IPS DF 4.7 (cell line): ENCODE results near the gene OR2T2.
A peak's percentile ranks its signal among the peaks of the same experiment; 100 is the strongest.
"Not testable (repeated sequence)": the region's sequence is repeated elsewhere in the genome, so short reads cannot be mapped to it uniquely, and the experiment has no call there.

ENCODE experiments used
- DNase-seq: peaks from one replicate; pipeline ENCODE4 v3.0.0-alpha.2; 2013; ENCODE audit warnings: low spot score; ENCODE audit errors: extremely low read depth

OR2T2 gene

DNA sequence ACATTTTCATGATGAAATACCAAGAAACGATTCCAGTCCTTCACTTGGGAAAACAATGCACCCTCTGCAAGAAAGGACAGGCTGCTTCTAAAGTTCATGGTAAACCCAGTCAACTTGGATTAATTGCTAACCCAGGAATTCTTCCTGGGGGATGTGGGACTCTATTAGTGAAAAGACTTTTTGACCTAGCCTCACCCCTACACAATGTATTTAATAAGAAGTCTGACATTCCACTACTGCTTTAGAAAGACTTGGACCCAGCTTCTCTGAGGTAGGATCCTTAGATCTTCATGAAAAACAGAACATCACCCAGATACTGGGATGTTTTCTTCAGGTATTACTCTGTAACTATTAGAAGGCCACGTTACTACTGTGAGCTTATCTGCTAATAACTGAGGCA lies at the start of gene OR2T2:
OR2T2 (plus strand) TSS at position 239 of the 400 bp plus-strand sequence. CDS start 7,161 bp downstream, outside the sequence.
- DNase-seq: not testable (repeated sequence)

- no peak for DNase-seq
Observed at GRCh38 chr1:248402748-248403147, 42.7 kb upstream of the OR2T2 start, which contains the start of gene OR2T1. Gene OR2T1, plus strand, starts transcription at chr1:248403048. Its CDS starts 3,100 bp downstream, at chr1:248406148.

DNA sequence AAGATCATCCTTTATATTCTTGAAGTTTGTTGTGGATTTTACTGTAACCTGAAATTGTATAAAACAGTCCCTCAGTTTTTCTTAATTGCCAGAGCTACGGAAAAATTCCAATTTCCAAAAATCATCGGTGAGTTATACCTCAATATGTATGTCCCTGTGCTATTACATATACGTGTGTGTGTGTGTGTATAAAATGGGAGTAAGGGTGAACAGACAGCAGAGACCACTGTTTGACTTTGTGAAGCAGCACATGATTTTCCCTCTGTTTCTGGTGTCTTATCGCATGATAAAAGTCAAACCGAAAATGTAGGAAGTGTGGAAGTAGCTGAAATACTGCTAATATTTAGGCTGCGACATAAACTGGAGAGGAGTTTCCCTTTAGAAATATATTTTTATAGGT lies 41.4 kb upstream of the OR2T2 start:
- DNase-seq: peak; percentile 14

DNA sequence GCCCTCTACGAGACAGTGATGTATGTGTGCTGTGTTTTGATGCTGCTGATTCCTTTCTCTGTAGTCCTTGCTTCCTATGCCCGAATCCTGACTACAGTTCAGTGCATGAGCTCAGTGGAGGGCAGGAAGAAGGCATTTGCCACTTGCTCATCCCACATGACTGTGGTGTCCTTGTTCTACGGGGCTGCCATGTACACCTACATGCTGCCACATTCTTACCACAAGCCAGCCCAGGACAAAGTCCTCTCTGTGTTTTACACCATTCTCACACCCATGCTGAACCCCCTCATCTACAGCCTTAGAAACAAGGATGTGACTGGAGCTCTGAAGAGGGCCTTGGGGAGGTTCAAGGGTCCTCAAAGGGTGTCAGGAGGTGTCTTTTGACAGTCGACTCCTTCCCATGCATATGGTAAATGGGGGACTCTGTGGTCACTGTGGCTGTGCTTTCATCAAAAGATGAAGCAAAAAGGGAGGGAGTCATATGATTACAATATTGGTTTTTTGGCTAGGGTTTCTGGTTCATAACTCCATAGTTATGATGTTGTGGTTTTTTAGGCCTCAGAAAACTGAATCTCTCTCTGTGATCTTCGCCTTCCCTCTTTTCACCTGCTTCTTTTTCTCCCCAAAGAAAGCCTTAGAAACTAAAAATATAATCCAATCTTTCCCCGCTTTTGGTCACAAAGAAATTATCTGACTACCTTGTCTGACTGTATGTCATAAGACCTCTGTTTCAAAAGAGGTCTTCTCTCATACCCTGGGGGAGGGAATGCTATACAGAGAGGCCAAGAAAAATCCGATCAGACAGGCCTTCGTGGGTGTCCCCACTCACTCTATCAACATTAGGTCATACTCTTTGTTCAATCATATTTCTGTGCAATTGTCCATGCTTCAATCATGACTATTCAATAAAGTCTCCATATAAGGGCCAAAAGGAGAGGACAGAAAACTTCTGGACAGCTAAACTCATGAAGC lies 38.4 kb upstream of the OR2T2 start:
- no peak for DNase-seq

DNA sequence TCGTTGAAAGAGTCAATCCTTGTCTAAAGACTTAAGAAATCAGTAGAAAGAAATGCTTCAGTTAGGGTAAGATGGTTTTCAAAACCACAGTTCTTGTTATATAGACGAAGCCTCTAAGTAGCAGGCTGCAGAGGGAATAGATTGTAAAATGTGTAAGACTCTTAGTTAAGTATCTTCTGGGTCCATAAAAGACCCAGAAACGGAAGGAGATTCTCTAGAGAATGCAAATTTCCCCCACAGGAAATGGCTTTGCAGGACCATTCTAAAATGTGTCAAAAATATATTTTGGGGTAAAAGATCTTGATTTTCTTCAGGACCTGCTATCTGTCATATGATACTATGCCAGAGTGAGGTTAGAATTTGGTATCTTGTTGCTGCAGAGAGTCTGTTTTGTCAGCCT lies 29.2 kb upstream of the OR2T2 start:
- no peak for DNase-seq

- no peak for DNase-seq
Observed at GRCh38 chr1:248417854-248418253, 27.6 kb upstream of the OR2T2 start.

- DNase-seq: no peak
Observed at GRCh38 chr1:248421384-248421783, 24.1 kb upstream of the OR2T2 start.

- DNase-seq: not testable (repeated sequence)
Observed at GRCh38 chr1:248427526-248428191, 17.8 kb upstream of the OR2T2 start.

GRCh38 chr1:248428192-248428533 lies 17.3 kb upstream of the OR2T2 start:
- not testable (repeated sequence) for DNase-seq

DNA sequence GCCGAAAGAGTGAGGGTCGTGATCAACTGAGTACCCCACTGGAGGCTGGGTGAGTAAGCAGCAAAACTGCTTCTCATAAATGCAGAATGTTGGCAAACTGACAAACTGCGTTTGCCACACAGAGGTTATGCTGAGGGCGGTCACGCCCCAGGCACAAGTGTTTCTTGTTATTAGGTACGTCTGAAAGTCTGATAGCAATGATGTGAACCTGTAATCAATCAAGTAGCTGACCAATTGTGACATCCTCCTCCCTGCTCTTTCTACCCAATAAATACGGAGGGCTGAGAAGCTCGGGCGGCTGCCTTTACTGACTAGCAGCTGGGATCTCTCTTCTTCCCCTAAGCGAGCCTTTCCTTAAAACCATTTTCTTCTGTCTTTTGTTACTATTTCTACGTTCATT lies 13.8 kb upstream of the OR2T2 start:
- not testable (repeated sequence) for DNase-seq

DNA sequence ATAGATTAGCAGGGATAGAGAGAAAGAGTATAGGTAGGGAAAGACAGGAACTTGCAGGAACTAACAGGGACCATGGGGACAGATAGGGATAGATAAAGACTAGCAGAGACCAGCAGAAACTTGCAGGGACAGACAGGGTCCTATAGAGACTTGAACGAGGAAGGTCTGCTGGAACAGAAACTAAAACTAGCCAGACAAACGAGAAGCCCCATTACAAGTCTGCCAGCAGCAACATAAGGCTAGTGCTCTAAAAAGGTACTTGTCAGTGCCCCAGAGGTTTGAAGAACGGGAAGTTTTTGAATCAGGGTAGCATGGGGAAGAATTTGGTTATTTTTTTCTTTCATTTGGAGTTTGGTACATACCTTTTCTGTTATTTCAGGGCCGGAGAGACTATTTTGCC lies 13.2 kb upstream of the OR2T2 start:
- DNase-seq: not testable (repeated sequence)

DNA sequence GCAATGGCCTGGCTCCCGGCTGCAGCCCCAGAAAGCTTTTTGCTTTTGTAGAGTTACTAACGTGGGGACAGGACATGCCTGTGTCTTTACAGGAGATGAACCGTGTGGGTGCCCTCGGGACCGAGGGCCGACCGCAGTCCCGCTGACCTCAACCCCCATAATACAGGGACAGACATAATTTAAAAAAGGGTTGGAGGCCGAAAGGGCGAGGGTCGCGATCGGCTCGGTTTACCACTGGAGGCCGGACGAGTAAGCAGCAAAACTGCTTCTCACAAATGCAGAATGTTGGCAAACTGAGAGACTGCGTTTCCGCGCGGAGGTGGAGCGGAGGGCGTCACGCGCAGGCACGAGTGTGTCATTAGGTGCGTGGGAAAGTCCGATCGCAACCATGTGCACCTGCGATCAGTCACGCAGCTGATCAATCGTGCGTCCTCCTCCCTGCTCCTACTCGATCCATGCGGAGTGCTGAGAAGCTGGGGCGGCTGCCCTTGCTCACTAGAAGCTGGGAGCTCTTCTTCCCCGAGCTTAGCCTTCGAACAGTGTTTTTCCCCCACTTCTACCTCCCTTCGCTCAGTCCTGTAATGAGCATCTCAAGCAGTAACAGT lies 11.5 kb upstream of the OR2T2 start:
- not testable (repeated sequence) for DNase-seq

GRCh38 chr1:248434913-248435312 lies 10.5 kb upstream of the OR2T2 start:
- DNase-seq: not testable (repeated sequence)

DNA sequence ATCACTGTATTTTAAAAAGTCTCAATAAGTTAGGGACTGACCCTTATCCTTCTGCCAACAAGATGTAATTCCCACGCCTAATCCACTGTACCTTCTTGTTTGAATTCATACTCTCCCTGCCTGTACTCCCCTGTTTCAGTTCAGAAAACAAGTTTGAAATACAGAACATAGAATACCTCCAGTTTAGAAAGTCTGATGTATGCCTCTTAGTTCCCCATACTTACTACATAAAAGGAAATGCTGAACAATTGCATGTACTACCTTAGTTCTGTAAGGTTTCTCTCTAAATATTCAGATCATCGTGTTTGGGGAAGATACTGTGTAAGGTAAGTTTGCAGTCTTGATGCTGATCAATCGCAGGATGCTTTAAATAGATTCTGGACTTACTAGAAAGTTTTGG lies 9.1 kb upstream of the OR2T2 start:
- DNase-seq: not testable (repeated sequence)

DNA sequence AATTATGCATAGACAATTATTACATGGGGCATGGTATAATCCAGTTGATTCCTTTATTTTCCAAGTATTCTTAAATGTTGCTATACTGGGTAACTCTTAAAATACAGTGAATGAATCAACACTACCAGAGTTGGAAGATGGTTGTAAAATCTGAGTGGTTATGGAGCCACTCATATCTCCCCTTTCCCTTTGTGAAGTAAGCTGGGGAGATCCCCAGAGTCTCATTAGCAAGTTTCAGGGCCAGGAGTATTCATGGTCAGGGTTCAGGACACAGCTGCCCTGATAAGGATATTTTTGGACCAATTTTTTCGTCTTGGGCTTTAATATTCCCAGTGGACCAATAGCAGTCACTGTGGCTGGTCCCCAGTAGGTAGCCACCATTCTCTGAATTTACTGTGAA lies 6.8 kb upstream of the OR2T2 start:
- DNase-seq: not testable (repeated sequence)

- not testable (repeated sequence) for DNase-seq
Observed at GRCh38 chr1:248439283-248439682, 6.2 kb upstream of the OR2T2 start.

DNA sequence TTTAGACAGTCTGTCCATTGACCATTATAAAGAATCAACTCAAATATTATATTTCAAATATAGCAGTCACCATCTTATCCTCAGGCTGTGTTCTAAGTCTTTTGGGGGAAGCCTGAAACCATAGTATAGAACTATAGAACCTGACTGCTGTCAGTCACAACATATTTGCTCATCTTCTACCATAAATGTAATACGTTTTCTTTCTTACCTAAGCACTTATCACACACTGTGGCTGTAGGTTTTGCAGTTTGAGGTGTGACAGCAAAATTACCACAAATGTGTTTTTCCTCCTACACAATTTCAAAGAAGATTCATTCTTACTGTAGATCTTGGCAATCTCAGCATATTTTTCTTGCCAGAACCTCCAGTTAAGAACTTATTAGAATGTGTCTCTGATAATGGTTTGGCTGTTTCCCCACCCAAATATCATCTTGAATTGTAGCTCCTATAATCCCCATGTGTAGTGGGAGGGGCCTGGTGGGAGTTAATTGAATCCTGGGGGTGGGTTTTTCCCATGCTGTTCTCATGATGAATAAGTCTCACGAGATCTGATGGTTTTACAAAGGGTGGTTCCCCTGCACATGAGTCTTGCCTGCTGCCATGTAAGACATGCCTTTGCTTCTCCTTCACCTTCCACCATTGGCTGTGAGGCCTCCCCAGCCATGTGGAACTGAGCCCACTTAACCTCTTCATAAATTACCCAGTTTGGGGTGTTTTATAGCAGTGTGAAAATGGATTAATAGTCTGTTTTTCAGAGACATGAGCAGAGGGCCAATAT lies 2.7 kb upstream of the OR2T2 start:
- not testable (repeated sequence) for DNase-seq

GRCh38 chr1:248444603-248445002 lies 834 bp upstream of the OR2T2 start:
- DNase-seq: not testable (repeated sequence)

DNA sequence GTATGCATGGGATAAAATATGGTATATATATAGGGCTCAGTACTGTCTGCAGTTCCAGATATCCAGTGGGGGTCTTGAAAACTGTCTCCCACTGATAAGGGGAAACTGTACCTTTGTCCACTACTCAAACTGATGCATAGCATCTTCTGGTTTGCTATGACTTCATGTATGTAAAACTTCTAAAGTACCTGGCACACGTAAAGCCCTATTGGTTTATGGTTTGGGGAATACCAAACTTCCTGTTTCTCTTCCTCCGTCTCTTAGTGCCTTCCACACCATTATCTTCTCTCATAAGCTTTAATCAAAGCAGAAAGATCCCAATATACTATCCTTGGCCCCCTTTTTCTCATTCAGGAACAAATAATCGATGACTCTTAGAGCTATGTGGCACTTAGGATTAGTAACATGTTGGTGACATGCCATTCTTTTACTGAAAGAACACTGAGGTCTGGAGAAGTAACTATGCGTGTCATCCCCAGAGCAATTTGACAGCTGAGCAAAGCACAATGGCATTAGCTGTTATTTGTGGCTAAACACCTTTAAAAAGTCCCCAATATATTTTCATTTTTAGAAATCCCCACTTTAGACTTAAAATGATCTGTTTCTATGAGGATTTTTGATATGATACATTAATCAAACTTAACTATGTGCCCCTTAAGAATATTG lies 3.1 kb downstream of the OR2T2 start:
- DNase-seq: not testable (repeated sequence)

- not testable (repeated sequence) for DNase-seq
Observed at GRCh38 chr1:248449821-248450465, 4.5 kb downstream of the OR2T2 start.
